Ovary (tissue), 9 donors: ENCODE results near the gene OR5H2. TPM values are rescaled to one million over a fixed set of nuclear protein-coding genes. Genes with fewer than 3 reads are reported as not detected.

Experiments used
- DNase-seq, 5 donors: peaks; one replicate each; pipeline ENCODE4 v3.0.0-alpha.2; 2019 to 2020
- H3K27ac ChIP-seq, 2 donors: fragments of 200-600 bp; one replicate each; pipeline versions ENCODE4 v1.5.1 to v1.8.0; 2019 to 2022
- H3K27me3 ChIP-seq: fragments of 200-600 bp; one replicate; pipeline ENCODE4 v1.8.0; 2022
- H3K36me3 ChIP-seq: fragments of 200-600 bp; sonication (generic); one replicate; pipeline ENCODE4 v1.5.1; 2019
- H3K4me1 ChIP-seq: one replicate; pipeline ENCODE4 v1.8.1; 2013; ENCODE audit warnings: mild to moderate bottlenecking, moderate library complexity; ENCODE audit not compliant: insufficient read depth
- H3K4me3 ChIP-seq: fragments of 200-600 bp; sonication (generic); one replicate; pipeline ENCODE4 v1.5.1; 2017
- H3K9me3 ChIP-seq, 2 donors: fragments of 200-600 bp in 1 of 2; sonication (generic) in 1 of 2; one replicate each; pipeline versions ENCODE4 v1.5.1 to v1.8.1; 2013 to 2019; ENCODE audit warnings: mild to moderate bottlenecking in 1 of 2, moderate library complexity in 1 of 2
- EP300 ChIP-seq: sonication (generic); formaldehyde crosslinking; IDR thresholded peaks from one replicate; pipeline ENCODE4 v1.6.1; 2017; ENCODE audit warnings: antibody characterized with exemption
- POLR2A ChIP-seq: fragments of 450-650 bp; IDR thresholded peaks from one replicate; pipeline ENCODE4 v1.6.1; 2017; ENCODE audit warnings: antibody characterized with exemption, mild to moderate bottlenecking, moderate library complexity
- WGBS, 3 donors: extraction: QIAGEN DNeasy Blood & Tissue Kit in 1 of 3; methylation state at CpG; one replicate each; pipeline versions ENCODE4 v1.1.5 to v1.1.7; 2013 to 2017; 5-methylcytosine and 5-hydroxymethylcytosine counted together
- intact Hi-C, 4 donors: fragments of 100-400 bp; cut with DNase I; formaldehyde crosslinking; loops; one replicate each; pipeline versions ENCODE4 v1.11.0 to v1.15.1; 2022 to 2023
- polyA plus RNA-seq, 2 donors: library from polyadenylated mRNA; stranded (reverse); fragments of 200-250 nt in 1 of 2; fragments of 350-450 nt in 1 of 2; fragmentation: Illumina TruSeq in 1 of 2; extraction: RNeasy Lipid Tissue Mini Kit (QIAGEN cat#74804) in 1 of 2; gene quantifications; one replicate each; pipeline ENCODE4 v1.2.3, GENCODE V29; 2013 to 2014
- total RNA-seq, 7 donors: library from RNA; depleted of rRNA in 2 of 7; stranded (reverse); fragments of >200 nt in 2 of 7; fragmentation: NEBNext Ultra II Directional in 3 of 7; extraction: Animal tissue kit (Norgen Biotek cat#: 25700) in 3 of 7; gene quantifications; one replicate each; pipeline versions ENCODE4 v1.1.0 to v1.2.4, GENCODE V29; 2016 to 2023
- TF ChIP-seq, protein P1 (sequence below), 3 donors: fragments of 450-650 bp in 2 of 3; fragments of 200-600 bp in 1 of 3; IDR thresholded peaks; one replicate each; pipeline versions ENCODE4 v1.5.1 to v1.8.0; 2016 to 2022; ENCODE audit warnings: antibody characterized with exemption in 3 of 3, mild to moderate bottlenecking in 1 of 3
- donor health status: DM: no; HTN: no; CAD: no; lungs with moderate emphysema.
- donor health status: DM: no; HTN: no; CAD: no.
- donor health status: Bipolar disorder and iron deficiency.
- donor health status: DM: yes; HTN: yes; CAD: no.
- donor health status: DM: no; HTN: no; CAD: no.
- donor health status: DM: yes; HTN: yes; CAD: no.

OR5H2 gene
- total and polyA plus RNA-seq, 9 donors: not detected

DNA sequence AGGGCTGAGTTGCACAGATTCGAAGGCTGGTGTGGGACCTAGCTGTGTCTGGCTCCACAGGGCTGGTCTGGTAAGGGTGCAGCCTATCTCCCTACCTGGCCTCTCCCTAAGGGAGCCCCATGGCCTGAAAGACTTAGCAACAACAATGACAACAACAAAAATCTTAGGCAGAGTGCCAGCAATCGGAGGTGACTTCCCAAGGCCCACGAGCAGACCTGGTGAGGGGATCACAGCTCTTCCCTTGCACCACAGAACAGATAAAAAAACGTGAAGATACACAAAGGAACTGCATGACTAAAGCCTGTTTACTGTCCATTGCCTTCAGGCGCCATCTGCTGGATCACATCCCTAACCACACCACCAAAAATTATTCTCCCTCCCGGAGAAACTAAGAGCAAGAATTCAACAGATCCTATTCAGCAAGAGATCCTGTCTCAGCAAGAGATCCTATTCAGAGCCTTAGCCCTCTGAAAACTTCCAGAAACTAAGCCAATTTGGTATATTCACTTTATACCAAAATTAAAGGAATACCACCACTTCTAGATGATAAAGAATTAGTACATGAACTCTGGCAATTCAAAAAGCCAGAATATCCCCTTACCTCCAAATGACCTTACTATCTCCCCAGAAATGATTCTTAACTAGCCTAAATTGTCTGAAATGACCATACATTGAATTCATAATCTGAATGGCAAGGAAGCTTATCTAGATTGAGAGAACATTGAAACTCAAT lies 47.3 kb downstream of the OR5H2 start:
- WGBS, 3 donors: 8 to 10% (median 10%) methylated on average over 6 of the region's 6 CpGs
- Histone ChIP-seq H3K27ac (no peak overlapping the region), H3K9me3 (no peaks in the 10 kb centered on the region), H3K4me3 (no peak overlapping the region), H3K27me3 (no peaks in the 10 kb centered on the region), H3K36me3 (no peaks in the 10 kb centered on the region), H3K4me1 (no peaks in the 10 kb centered on the region)
- DNase-seq: no peak
- intact Hi-C loops: no loop called here
- TF ChIP-seq, protein P1, sequence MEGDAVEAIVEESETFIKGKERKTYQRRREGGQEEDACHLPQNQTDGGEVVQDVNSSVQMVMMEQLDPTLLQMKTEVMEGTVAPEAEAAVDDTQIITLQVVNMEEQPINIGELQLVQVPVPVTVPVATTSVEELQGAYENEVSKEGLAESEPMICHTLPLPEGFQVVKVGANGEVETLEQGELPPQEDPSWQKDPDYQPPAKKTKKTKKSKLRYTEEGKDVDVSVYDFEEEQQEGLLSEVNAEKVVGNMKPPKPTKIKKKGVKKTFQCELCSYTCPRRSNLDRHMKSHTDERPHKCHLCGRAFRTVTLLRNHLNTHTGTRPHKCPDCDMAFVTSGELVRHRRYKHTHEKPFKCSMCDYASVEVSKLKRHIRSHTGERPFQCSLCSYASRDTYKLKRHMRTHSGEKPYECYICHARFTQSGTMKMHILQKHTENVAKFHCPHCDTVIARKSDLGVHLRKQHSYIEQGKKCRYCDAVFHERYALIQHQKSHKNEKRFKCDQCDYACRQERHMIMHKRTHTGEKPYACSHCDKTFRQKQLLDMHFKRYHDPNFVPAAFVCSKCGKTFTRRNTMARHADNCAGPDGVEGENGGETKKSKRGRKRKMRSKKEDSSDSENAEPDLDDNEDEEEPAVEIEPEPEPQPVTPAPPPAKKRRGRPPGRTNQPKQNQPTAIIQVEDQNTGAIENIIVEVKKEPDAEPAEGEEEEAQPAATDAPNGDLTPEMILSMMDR (IDR thresholded peaks at IDR 0.05): no peak
- TF ChIP-seq POLR2A (no peak), EP300 (no peak)

- no peak for TF ChIP-seq EP300
- no peak for TF ChIP-seq POLR2A
- TF ChIP-seq, protein P1 (IDR thresholded peaks at IDR 0.05): no peak
- DNase-seq: no peak
- H3K27ac ChIP-seq: no peak overlapping the region
- 83 to 89% (median 89%) methylated on average over 1 of the region's 1 CpG for WGBS, 3 donors
- no peak overlapping the region for H3K4me3 ChIP-seq
- no peaks in the 10 kb centered on the region for H3K9me3 ChIP-seq
- H3K27me3 ChIP-seq: no peaks in the 10 kb centered on the region
- intact Hi-C loops: no loop called here
- H3K4me1 ChIP-seq: no peaks in the 10 kb centered on the region
- H3K36me3 ChIP-seq: no peaks in the 10 kb centered on the region
These were observed 49.0 kb downstream of the OR5H2 start for GRCh38 chr3:98331329-98331728.

Other genes starting within 250 kb of the OR5H2 start
- gene GABRR3, start 247.2 kb upstream of the OR5H2 start, total RNA-seq: not detected
- gene GABRR3, start 247.2 kb upstream of the OR5H2 start, polyA plus RNA-seq: not detected
- not detected for gene OR5AC2, start 195.3 kb upstream of the OR5H2 start, total RNA-seq
- not detected for gene OR5AC2, start 195.3 kb upstream of the OR5H2 start, polyA plus RNA-seq
- not detected for gene OR5H1, start 151.8 kb upstream of the OR5H2 start, total RNA-seq
- gene OR5H1, start 151.8 kb upstream of the OR5H2 start, polyA plus RNA-seq: not detected
- not detected for gene OR5H14, start 135.0 kb upstream of the OR5H2 start, total RNA-seq
- not detected for gene OR5H14, start 135.0 kb upstream of the OR5H2 start, polyA plus RNA-seq
- not detected for gene OR5H15, start 115.8 kb upstream of the OR5H2 start, total RNA-seq
- gene OR5H15, start 115.8 kb upstream of the OR5H2 start, polyA plus RNA-seq: not detected
- not detected for gene OR5H6, start 18.3 kb upstream of the OR5H2 start, total RNA-seq
- not detected for gene OR5H6, start 18.3 kb upstream of the OR5H2 start, polyA plus RNA-seq
- gene OR5K4, start 71.3 kb downstream of the OR5H2 start, total RNA-seq: not detected
- gene OR5K4, start 71.3 kb downstream of the OR5H2 start, polyA plus RNA-seq: not detected
- gene OR5K3, start 108.2 kb downstream of the OR5H2 start, total RNA-seq: not detected
- gene OR5K3, start 108.2 kb downstream of the OR5H2 start, polyA plus RNA-seq: not detected
- not detected for gene OR5K1, start 180.7 kb downstream of the OR5H2 start, total RNA-seq
- not detected for gene OR5K1, start 180.7 kb downstream of the OR5H2 start, polyA plus RNA-seq
- gene OR5K2, start 215.2 kb downstream of the OR5H2 start, total RNA-seq: not detected
- not detected for gene OR5K2, start 215.2 kb downstream of the OR5H2 start, polyA plus RNA-seq
- gene CLDND1, start 240.4 kb downstream of the OR5H2 start, total RNA-seq: 100 to 1,000 TPM in 2 of 7 donors, 10 to 100 TPM in 5; 82.5 to 155 (median 93.4) TPM
- gene CLDND1, start 240.4 kb downstream of the OR5H2 start, polyA plus RNA-seq: 10 to 100 TPM; 75.3 to 98.9 TPM
- gene GPR15, start 249.5 kb downstream of the OR5H2 start, total RNA-seq: under 1 TPM in 1 of 7 donors, not detected in 6; 0.23 TPM
- not detected for gene GPR15, start 249.5 kb downstream of the OR5H2 start, polyA plus RNA-seq